Measurements from ENCODE around the gene GNAZ.

GNAZ gene

DNA sequence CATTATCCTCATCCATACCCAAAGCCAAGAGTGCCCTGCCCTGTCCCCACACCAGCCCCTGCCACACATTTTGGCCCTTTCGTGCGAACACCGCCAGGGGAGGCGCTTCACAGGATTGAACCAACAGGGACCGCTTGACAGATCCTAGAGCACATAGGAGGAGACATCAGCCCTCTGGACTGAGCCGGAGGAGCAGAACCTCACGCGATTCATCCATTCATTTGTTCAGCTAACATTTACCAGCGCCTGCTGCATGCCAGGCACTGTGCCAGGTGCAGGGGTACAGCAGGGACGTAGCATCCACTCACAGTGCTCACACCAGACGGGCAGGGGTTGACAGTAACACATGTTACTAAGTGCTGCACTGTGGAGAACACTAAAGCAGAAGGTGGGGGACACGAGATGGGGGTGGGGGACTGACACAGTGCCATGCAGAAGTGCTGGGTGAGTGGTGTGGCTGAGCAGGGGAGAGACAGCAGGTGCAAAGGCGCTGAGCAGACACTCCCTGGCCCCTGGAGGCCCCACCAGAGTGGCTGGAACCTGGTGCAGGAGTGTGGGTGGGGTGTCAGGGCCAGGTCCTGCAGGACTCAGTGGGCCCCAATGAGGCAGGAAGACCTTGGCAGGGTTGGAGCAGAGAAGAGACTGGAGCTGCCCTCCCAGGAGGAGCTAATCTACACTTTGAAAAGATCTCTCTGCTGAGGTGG lies 3.4 kb downstream of the GNAZ start:
- TF ChIP-seq, protein P1, sequence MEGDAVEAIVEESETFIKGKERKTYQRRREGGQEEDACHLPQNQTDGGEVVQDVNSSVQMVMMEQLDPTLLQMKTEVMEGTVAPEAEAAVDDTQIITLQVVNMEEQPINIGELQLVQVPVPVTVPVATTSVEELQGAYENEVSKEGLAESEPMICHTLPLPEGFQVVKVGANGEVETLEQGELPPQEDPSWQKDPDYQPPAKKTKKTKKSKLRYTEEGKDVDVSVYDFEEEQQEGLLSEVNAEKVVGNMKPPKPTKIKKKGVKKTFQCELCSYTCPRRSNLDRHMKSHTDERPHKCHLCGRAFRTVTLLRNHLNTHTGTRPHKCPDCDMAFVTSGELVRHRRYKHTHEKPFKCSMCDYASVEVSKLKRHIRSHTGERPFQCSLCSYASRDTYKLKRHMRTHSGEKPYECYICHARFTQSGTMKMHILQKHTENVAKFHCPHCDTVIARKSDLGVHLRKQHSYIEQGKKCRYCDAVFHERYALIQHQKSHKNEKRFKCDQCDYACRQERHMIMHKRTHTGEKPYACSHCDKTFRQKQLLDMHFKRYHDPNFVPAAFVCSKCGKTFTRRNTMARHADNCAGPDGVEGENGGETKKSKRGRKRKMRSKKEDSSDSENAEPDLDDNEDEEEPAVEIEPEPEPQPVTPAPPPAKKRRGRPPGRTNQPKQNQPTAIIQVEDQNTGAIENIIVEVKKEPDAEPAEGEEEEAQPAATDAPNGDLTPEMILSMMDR (IDR thresholded peaks at IDR 0.05; ENCODE audit: insufficient read depth, low read length, poor library complexity, severe bottlenecking), result no peak
- H3K4me3 ChIP-seq (replicated peaks; ENCODE audit: low read depth, low read length), result no peak overlapping the region
- no peaks in the 10 kb centered on the region for H3K36me3 ChIP-seq (ENCODE audit: control insufficient read depth, insufficient read depth, low read length)
- DNase-seq (ENCODE audit: extremely low read depth, insufficient read length), result no peak
- no peaks in the 10 kb centered on the region; the same call in 1 of the 2 replicates for H3K27me3 ChIP-seq (replicated peaks; ENCODE audit: control insufficient read depth, insufficient read depth, low read length)

DNA sequence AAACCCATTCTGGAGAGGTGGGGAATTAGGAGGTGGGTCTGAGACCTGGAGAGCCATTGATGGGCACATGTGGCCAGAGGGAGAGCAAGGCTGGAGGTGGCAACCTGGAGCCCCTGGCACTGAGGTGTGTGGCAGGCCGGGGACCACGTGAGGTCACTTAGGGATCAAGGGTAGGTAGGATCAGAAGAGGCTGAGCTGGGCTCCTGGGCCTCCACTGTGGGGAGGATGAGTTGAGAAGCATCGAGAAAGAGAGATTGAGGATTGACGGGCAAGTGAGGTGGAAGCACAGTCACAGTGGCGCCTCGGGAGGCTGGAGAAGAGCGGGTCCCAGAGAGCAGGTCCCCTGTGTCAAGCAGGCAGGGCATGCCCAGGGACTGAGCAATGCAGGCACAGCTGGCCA lies 4.1 kb downstream of the GNAZ start:
- no peaks in the 10 kb centered on the region for H3K36me3 ChIP-seq (ENCODE audit: control insufficient read depth, insufficient read depth, low read length)
- TF ChIP-seq, protein P1 (IDR thresholded peaks at IDR 0.05; ENCODE audit: insufficient read depth, low read length, poor library complexity, severe bottlenecking), result no peak
- no peak for DNase-seq (ENCODE audit: extremely low read depth, insufficient read length)
- H3K4me3 ChIP-seq (replicated peaks; ENCODE audit: low read depth, low read length), result no peak overlapping the region
- no peaks in the 10 kb centered on the region; the same call in 1 of the 2 replicates for H3K27me3 ChIP-seq (replicated peaks; ENCODE audit: control insufficient read depth, insufficient read depth, low read length)

- TF ChIP-seq, protein P1 (IDR thresholded peaks at IDR 0.05; ENCODE audit: insufficient read depth, low read length, poor library complexity, severe bottlenecking), result no peak
- DNase-seq (ENCODE audit: extremely low read depth, insufficient read length), result no peak
- H3K27me3 ChIP-seq (replicated peaks; ENCODE audit: control insufficient read depth, insufficient read depth, low read length), result no peaks in the 10 kb centered on the region; the same call in 1 of the 2 replicates
- H3K36me3 ChIP-seq (ENCODE audit: control insufficient read depth, insufficient read depth, low read length), result no peaks in the 10 kb centered on the region
- H3K4me3 ChIP-seq (replicated peaks; ENCODE audit: low read depth, low read length), result no peak overlapping the region
Observed at GRCh38 chr22:23075050-23075449, 4.7 kb downstream of the GNAZ start.

DNA sequence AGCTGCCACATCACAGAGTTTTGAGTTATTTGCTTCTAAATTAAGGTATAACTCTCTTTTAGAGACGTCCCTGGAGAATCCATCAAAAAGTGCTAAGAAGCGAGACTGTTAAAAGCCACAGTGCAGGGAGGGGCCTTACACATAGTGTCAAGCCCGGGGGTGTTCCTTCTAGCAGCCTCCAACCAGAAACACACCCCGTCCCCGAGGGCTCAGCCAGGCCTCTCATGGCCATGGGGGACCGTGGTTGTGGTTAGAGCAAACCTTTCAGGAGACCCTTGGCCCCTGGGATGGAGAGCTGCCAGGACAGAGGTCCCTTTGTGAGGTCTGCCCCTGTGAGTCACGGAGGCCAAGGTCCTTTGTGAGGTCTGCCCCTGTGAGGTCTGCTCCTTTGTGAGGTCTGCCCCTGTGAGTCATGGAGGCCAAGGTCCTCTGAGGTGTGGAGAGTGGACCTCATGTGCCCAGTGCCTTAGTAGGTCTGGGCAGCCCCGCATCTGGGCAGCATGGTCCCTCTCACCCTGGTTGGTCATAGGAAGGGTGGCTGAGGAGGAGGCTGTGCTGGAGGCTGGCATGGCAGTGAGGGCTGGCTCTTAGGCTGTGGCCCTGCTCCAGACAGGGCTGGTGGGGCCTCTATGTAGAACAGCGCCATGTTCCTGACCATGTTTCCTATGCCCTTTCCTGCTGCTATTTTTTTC lies 5.4 kb downstream of the GNAZ start:
- H3K27me3 ChIP-seq (replicated peaks; ENCODE audit: control insufficient read depth, insufficient read depth, low read length), result no peaks in the 10 kb centered on the region; the same call in 1 of the 2 replicates
- no peaks in the 10 kb centered on the region for H3K36me3 ChIP-seq (ENCODE audit: control insufficient read depth, insufficient read depth, low read length)
- no peak for DNase-seq (ENCODE audit: extremely low read depth, insufficient read length)
- TF ChIP-seq, protein P1 (IDR thresholded peaks at IDR 0.05; ENCODE audit: insufficient read depth, low read length, poor library complexity, severe bottlenecking), result no peak
- H3K4me3 ChIP-seq (replicated peaks; ENCODE audit: low read depth, low read length), result no peak overlapping the region

DNA sequence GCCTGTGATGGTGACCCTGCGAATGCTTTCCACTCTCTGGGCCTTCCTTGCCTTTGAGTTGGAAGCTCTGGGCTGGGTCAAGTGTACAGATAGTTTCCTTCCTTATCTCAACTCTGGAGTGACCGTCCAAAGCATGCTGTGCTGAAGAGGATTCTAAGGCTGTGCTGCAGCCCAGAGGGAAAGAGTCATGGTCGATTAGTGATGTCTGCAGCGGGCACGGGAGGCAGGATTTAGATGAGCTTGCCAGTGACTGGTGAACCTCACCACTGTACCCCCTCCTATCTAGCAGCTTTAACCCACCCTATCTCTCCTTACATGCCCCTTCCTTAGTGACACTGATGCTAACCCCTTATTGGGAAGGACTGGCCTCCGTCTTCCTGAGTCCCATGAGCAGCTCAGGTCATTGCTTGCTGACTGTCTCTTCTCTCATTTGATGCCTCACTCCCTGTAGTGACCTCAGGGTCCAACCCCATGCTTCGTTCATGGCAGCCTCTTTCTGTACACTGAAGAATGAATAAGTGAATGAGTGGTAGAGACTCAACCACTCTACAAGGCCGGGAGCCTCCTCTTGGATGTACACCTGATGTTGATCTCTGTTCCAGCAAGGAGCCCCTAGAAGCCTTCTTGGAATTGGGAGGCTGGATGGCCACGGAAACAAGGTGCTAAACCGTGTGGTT lies 6.7 kb downstream of the GNAZ start:
- TF ChIP-seq, protein P1 (IDR thresholded peaks at IDR 0.05; ENCODE audit: insufficient read depth, low read length, poor library complexity, severe bottlenecking), result no peak
- Histone ChIP-seq H3K36me3 (ENCODE audit: control insufficient read depth, insufficient read depth, low read length) (no peaks in the 10 kb centered on the region), H3K27me3 (replicated peaks; ENCODE audit: control insufficient read depth, insufficient read depth, low read length) (no peaks in the 10 kb centered on the region; the same call in 1 of the 2 replicates), H3K4me3 (replicated peaks; ENCODE audit: low read depth, low read length) (no peak overlapping the region)
- DNase-seq (ENCODE audit: extremely low read depth, insufficient read length), result no peak
